Cardiac fibroblast (primary cell): ENCODE measurements around the gene GRPEL2.
A peak's percentile ranks its signal among the peaks of the same experiment; 100 is the strongest.

Source experiments
- DNase-seq, 2 donors: peaks; one replicate each; pipeline versions ENCODE4 v3.0.0 to v3.0.0-alpha.2; 2010; ENCODE audit warnings: low read depth in 2 of 2
- H3K4me3 ChIP-seq, 2 donors: replicated peaks in 1 of 2; 1 replicate in 1 of 2; 2 replicates in 1 of 2; pipeline ENCODE4 v1.5.1; 2011; ENCODE audit warnings: low read depth in 2 of 2, low read length in 2 of 2, mild to moderate bottlenecking in 2 of 2, moderate library complexity in 1 of 2
- CTCF ChIP-seq: IDR thresholded peaks from one replicate; pipeline ENCODE4 v1.5.1; 2011; ENCODE audit warnings: low read depth, mild to moderate bottlenecking, low read length, inconsistent platforms

GRPEL2 gene

DNA sequence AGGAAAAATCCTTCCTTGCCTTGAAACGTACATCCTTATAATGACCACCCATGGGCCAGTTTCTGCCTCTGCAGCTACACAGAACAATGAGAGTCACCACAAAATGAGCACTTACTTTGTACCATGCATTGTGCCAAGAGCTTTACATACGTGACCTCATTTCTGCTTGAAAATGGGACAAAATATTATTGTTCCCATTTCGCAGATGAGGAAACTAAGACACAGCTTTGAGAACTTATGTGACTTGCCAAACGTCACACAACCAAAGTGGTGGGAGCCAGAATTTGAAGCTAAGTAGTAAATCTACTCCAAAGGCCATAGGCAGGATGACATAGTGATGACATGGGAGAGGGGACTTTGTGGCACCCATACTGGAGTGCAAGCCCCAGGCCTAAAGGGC, 34.8 kb upstream of the GRPEL2 start:
- no peak for DNase-seq
- H3K4me3 ChIP-seq = no peak overlapping the region
- no peak for TF ChIP-seq CTCF

DNA sequence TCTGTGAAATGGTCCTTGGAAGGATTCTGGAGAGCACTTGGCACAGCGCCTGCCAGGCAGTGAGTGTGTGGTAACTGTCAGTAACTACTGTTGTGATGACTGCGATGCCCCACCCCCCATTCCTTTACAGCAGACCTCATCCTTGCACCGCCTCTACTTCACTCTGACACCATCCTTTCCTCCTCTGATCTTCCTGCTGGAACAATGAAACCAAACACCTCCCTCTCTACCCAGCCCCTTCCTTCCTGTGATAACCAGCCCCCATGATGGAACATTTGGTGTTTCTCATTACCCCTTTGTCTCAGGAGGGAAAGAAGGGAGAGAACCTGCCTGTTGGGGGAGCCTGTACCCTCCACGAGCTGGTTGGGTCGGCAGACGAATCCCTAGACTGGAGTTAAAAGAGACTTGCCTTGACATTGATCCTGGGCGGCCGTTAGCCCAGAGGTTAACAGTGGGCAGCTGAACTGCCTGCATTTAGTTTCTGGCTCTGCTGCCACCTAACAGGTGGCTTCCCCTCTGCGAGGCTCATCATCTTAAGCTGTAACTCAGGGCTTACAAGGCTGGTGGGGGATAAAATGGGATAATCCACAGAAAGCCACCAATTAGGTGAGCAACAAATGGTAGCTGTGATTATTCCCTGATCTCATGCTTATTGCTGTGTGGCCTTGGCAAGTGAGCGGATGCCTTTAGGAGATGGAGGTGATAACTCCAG, 34.2 kb upstream of the GRPEL2 start:
- TF ChIP-seq CTCF = no peak
- DNase-seq = peak; percentile 83 to 92

GRCh38 chr5:149313151-149313841, 32.0 kb upstream of the GRPEL2 start:
- DNase-seq = no peak
- no peak overlapping the region for H3K4me3 ChIP-seq
- no peak for TF ChIP-seq CTCF

More for the DNA sequence above, 34.2 kb upstream of the GRPEL2 start:
- no peak overlapping the region for H3K4me3 ChIP-seq

- TF ChIP-seq CTCF = no peak
- DNase-seq = no peak
- H3K4me3 ChIP-seq = no peak overlapping the region
Measured at GRCh38 chr5:149314571-149315111, 30.7 kb upstream of the GRPEL2 start.

DNA sequence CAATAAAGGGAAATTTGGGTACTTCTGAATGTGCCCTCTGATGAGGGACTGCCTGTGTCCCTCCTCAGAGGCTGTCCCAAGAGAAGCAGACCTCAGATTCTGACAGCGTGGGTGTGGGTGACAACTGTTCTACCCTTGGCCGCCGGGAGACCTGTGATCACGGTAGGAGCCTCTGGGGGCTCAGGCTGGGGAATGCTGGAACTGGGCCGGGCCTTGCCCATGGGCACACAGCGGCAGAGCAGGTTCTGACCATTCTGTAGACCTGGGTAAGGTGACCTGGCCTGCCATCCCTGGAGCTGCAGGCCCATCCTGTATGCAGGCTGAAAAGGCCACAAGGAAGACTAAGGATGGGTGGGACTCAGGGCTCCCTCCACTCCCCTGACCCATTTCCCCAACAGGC, 29.5 kb upstream of the GRPEL2 start:
- DNase-seq = no peak
- no peak for TF ChIP-seq CTCF
- H3K4me3 ChIP-seq = no peak overlapping the region

GRCh38 chr5:149317281-149318048, 27.8 kb upstream of the GRPEL2 start:
- peak; percentile 54 for TF ChIP-seq CTCF
- peak; percentile 74 to 77 for DNase-seq
- no peak overlapping the region for H3K4me3 ChIP-seq
